PC-3 (cell line): ENCODE measurements around the gene DNAJA3.

Source experiments
- EZH2 ChIP-seq: fragments of 300-600 bp; sonication (generic); IDR thresholded peaks from one replicate; pipeline ENCODE4 v1.6.1; 2017; ENCODE audit warnings: antibody characterized with exemption, mild to moderate bottlenecking, low read length; ENCODE audit not compliant: unreplicated experiment
- TF ChIP-seq, protein P1 (sequence below): fragments of 300-600 bp; sonication (generic); conservative IDR thresholded peaks from 2 replicates; pipeline ENCODE4 v1.5.1; 2017; ENCODE audit warnings: antibody characterized with exemption, low read depth, mild to moderate bottlenecking, low read length

DNA sequence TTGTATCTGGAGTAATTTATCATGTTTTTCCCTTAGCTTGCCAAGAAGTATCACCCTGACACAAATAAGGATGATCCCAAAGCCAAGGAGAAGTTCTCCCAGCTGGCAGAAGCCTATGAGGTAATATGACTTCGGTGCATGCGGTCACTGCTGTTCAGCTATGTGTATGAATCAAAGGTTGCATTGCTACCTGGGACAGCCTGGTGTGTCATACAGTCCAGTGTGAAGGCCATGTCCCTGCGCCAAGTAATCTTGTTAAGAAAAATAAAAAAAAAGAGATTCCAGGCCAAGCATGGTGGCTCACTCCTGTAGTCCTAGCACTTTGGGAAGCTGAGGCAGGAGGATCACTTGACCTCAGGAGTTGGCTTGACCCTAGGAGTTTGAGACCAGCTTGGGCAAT, 11.7 kb downstream of the DNAJA3 start:
- TF ChIP-seq, protein P1, sequence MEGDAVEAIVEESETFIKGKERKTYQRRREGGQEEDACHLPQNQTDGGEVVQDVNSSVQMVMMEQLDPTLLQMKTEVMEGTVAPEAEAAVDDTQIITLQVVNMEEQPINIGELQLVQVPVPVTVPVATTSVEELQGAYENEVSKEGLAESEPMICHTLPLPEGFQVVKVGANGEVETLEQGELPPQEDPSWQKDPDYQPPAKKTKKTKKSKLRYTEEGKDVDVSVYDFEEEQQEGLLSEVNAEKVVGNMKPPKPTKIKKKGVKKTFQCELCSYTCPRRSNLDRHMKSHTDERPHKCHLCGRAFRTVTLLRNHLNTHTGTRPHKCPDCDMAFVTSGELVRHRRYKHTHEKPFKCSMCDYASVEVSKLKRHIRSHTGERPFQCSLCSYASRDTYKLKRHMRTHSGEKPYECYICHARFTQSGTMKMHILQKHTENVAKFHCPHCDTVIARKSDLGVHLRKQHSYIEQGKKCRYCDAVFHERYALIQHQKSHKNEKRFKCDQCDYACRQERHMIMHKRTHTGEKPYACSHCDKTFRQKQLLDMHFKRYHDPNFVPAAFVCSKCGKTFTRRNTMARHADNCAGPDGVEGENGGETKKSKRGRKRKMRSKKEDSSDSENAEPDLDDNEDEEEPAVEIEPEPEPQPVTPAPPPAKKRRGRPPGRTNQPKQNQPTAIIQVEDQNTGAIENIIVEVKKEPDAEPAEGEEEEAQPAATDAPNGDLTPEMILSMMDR, result no peak
- TF ChIP-seq EZH2, result no peak
